Stomach (tissue), 9 donors: ENCODE measurements around the gene CRIP2. TPM values are rescaled to one million over a fixed set of nuclear protein-coding genes. Genes with fewer than 3 reads are reported as not detected.

ENCODE experiments used
- DNase-seq, 2 donors: peaks; one replicate each; pipeline versions ENCODE4 v3.0.0 to v3.0.0-alpha.2; 2013 to 2019
- H3K27ac ChIP-seq, 5 donors: fragments of 200-600 bp in 4 of 5; sonication (generic) in 4 of 5; one replicate each; pipeline ENCODE4 v1.5.1; 2013 to 2019; ENCODE audit warnings: mild to moderate bottlenecking in 1 of 5, moderate library complexity in 1 of 5
- H3K27me3 ChIP-seq, 3 donors: fragments of 200-600 bp; sonication (generic); one replicate each; pipeline ENCODE4 v1.5.1; 2017 to 2019; ENCODE audit warnings: mixed run types in 1 of 3
- H3K36me3 ChIP-seq, 4 donors: fragments of 200-600 bp; sonication (generic); 1 replicate in 3 of 4; 2 replicates in 1 of 4; pipeline ENCODE4 v1.5.1; 2016 to 2019
- H3K4me1 ChIP-seq, 4 donors: fragments of 200-600 bp; sonication (generic); one replicate each; pipeline ENCODE4 v1.5.1; 2016 to 2019
- H3K4me3 ChIP-seq, 4 donors: fragments of 200-600 bp; sonication (generic) in 3 of 4; one replicate each; pipeline ENCODE4 v1.5.1; 2016 to 2019; ENCODE audit warnings: mild to moderate bottlenecking in 1 of 4
- H3K9me3 ChIP-seq, 4 donors: fragments of 200-600 bp; sonication (generic); one replicate each; pipeline ENCODE4 v1.5.1; 2016 to 2019
- CTCF ChIP-seq, 7 experiments: fragments of 450-650 bp in 4 of 7; fragments of 200-600 bp in 3 of 7; sonication (generic) in 3 of 7; IDR thresholded peaks; one replicate each; pipeline ENCODE4 v1.5.1; 2016 to 2019; ENCODE audit warnings: antibody characterized with exemption in 7 of 7, control low read depth in 2 of 7, mild to moderate bottlenecking in 1 of 7
- EP300 ChIP-seq: sonication (generic); formaldehyde crosslinking; IDR thresholded peaks from one replicate; pipeline ENCODE4 v1.6.1; 2017; ENCODE audit warnings: antibody characterized with exemption
- POLR2A ChIP-seq, 4 donors: fragments of 450-650 bp; IDR thresholded peaks; one replicate each; pipeline ENCODE4 v1.6.1; 2016; ENCODE audit warnings: antibody characterized with exemption in 4 of 4, control low read depth in 2 of 4, mild to moderate bottlenecking in 1 of 4, moderate library complexity in 1 of 4
- POLR2AphosphoS5 ChIP-seq, 3 donors: sonication (generic); formaldehyde crosslinking; IDR thresholded peaks; one replicate each; pipeline ENCODE4 v1.6.1; 2016; ENCODE audit warnings: antibody characterized with exemption in 3 of 3
- WGBS, 5 donors: extraction: QIAGEN DNeasy Blood & Tissue Kit in 3 of 5; methylation state at CpG; one replicate each; pipeline versions ENCODE4 v1.1.5 to v1.1.7; 2013 to 2018; 5-methylcytosine and 5-hydroxymethylcytosine counted together
- intact Hi-C: fragments of 100-400 bp; cut with DNase I; formaldehyde crosslinking; loops from one replicate; pipeline ENCODE4 v1.15.1; 2023; ENCODE audit warnings: low total_unique reads
- polyA plus RNA-seq, 3 donors: library from polyadenylated mRNA; stranded (reverse); fragments of 200-250 nt; gene quantifications; one replicate each; pipeline ENCODE4 v1.2.3, GENCODE V29; 2013
- total RNA-seq, 5 donors: library from RNA; depleted of rRNA; stranded (reverse); fragments of >200 nt; gene quantifications; one replicate each; pipeline versions ENCODE4 v1.1.0 to v1.2.3, GENCODE V29; 2014 to 2016
- donor health status: healthy with polysubstance abuse.
- donor health status: Bipolar disorder and iron deficiency.
- donor health status: healthy.

Gene CRIP2
- total and polyA plus RNA-seq, 8 donors, result 36.0 to 135 (median 74.5) TPM

- peaks cover 4 to 67% (median 32%) of the 10 kb centered on the region in 3 donors for H3K27me3 ChIP-seq
- 5 to 25% (median 9%) methylated on average over 13 to 67 of the region's 67 CpGs for WGBS, 5 donors
- H3K36me3 ChIP-seq, result no peaks in the 10 kb centered on the region
- intact Hi-C loops, result no loop called here
- H3K9me3 ChIP-seq, result no peaks in the 10 kb centered on the region
- peaks cover 37 to 46% (median 43%) of the 10 kb centered on the region in 4 donors for H3K4me1 ChIP-seq
- TF ChIP-seq POLR2AphosphoS5 (IDR thresholded peaks at IDR 0.05) (peak in 2 of 3 donors; percentile 52 to 80), EP300 (no peak), CTCF (IDR thresholded peaks at IDR 0.05) (peak in 5 of 7 experiments; percentile 60 to 91 (median 81)), POLR2A (IDR thresholded peaks at IDR 0.05) (no peak)
- peak; percentile 83 to 95 for DNase-seq
- H3K27ac ChIP-seq, result peak overlapping the region; percentile 44 to 71 (median 69)
- H3K4me3 ChIP-seq, result peak overlapping the region; percentile 56 to 74 (median 66)
These were observed 53.4 kb downstream of the CRIP2 start for GRCh38 chr14:105527826-105528585.

- intact Hi-C loops, result no loop called here
- Histone ChIP-seq H3K4me3 (peak overlapping the region; percentile 56 to 74 (median 66)), H3K27me3 (peaks cover 4 to 74% (median 32%) of the 10 kb centered on the region in 3 donors), H3K27ac (peak overlapping the region in 3 of 5 donors; percentile 46 to 71 (median 69)), H3K4me1 (peaks cover 37 to 46% (median 43%) of the 10 kb centered on the region in 4 donors), H3K9me3 (no peaks in the 10 kb centered on the region), H3K36me3 (no peaks in the 10 kb centered on the region)
- TF ChIP-seq POLR2AphosphoS5 (IDR thresholded peaks at IDR 0.05) (no peak), POLR2A (IDR thresholded peaks at IDR 0.05) (no peak), CTCF (IDR thresholded peaks at IDR 0.05) (peak in 1 of 7 experiments; percentile 14), EP300 (no peak)
- WGBS, 5 donors, result 11 to 26% (median 17%) methylated on average over 29 to 89 of the region's 89 CpGs
- peak in 1 of 2 donors; percentile 66 for DNase-seq
These were observed 54.1 kb downstream of the CRIP2 start for GRCh38 chr14:105528586-105529318.

DNA sequence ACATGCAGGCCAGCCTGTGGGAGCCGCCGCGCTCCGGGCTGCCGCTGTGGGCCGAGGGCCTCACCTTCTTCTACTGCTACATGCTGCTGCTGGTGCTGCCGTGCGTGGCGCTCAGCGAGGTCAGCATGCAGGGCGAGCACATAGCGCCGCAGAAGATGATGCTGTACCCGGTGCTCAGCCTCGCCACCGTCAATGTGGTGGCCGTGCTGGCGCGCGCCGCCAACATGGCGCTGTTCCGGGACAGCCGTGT lies 54.6 kb downstream of the CRIP2 start:
- no peak for DNase-seq
- TF ChIP-seq POLR2AphosphoS5 (IDR thresholded peaks at IDR 0.05), result no peak
- TF ChIP-seq CTCF (IDR thresholded peaks at IDR 0.05), result no peak
- no peak for TF ChIP-seq EP300
- no peak for TF ChIP-seq POLR2A (IDR thresholded peaks at IDR 0.05)
- H3K9me3 ChIP-seq, result no peaks in the 10 kb centered on the region
- WGBS, 5 donors, result 11 to 38% (median 19%) methylated on average over 7 to 24 of the region's 24 CpGs
- peaks cover 4 to 75% (median 32%) of the 10 kb centered on the region in 3 donors for H3K27me3 ChIP-seq
- H3K4me3 ChIP-seq, result peak overlapping the region; percentile 56 to 74 (median 66)
- no peaks in the 10 kb centered on the region for H3K36me3 ChIP-seq
- peak overlapping the region in 3 of 5 donors; percentile 38 to 47 (median 46) for H3K27ac ChIP-seq
- intact Hi-C loops, result no loop called here
- peaks cover 37 to 46% (median 43%) of the 10 kb centered on the region in 4 donors for H3K4me1 ChIP-seq

Other genes with a start within 250 kb of the CRIP2 start
- 10 to 100 TPM; 13.4 to 53.6 (median 25.2) TPM for gene BTBD6, start 226.3 kb upstream of the CRIP2 start, total RNA-seq
- gene BTBD6, start 226.3 kb upstream of the CRIP2 start, polyA plus RNA-seq, result 10 to 100 TPM; 47.1 to 55.0 (median 50.7) TPM
- gene BRF1, start 173.8 kb upstream of the CRIP2 start, total RNA-seq, result 100 to 1,000 TPM in 1 of 5 donors, 10 to 100 TPM in 4; 31.5 to 141 (median 42.6) TPM
- gene BRF1, start 173.8 kb upstream of the CRIP2 start, polyA plus RNA-seq, result 10 to 100 TPM in 2 of 3 donors, 1 to 10 TPM in 1; 9.2 to 19.7 (median 19.4) TPM
- gene PACS2, start 160.1 kb upstream of the CRIP2 start, total RNA-seq, result 100 to 1,000 TPM in 3 of 5 donors, 10 to 100 TPM in 2; 33.6 to 209 (median 114) TPM
- gene PACS2, start 160.1 kb upstream of the CRIP2 start, polyA plus RNA-seq, result 10 to 100 TPM; 23.4 to 49.8 (median 34.7) TPM
- under 1 TPM in 1 of 5 donors, not detected in 4; 0.18 TPM for gene TEX22, start 76.3 kb upstream of the CRIP2 start, total RNA-seq
- under 1 TPM in 1 of 3 donors, not detected in 2; 0.35 TPM for gene TEX22, start 76.3 kb upstream of the CRIP2 start, polyA plus RNA-seq
- gene MTA1, start 55.0 kb upstream of the CRIP2 start, total RNA-seq, result 100 to 1,000 TPM in 2 of 5 donors, 10 to 100 TPM in 3; 49.8 to 183 (median 85.5) TPM
- 10 to 100 TPM; 24.9 to 57.1 (median 40.3) TPM for gene MTA1, start 55.0 kb upstream of the CRIP2 start, polyA plus RNA-seq
- 10 to 100 TPM in 3 of 5 donors, 1 to 10 TPM in 1, not detected in 1; 3.5 to 95.0 (median 23.9) TPM for gene CRIP1, start 12.1 kb downstream of the CRIP2 start, total RNA-seq
- gene CRIP1, start 12.1 kb downstream of the CRIP2 start, polyA plus RNA-seq, result 100 to 1,000 TPM in 1 of 3 donors, 10 to 100 TPM in 2; 60.1 to 149 (median 99.0) TPM
- 100 to 1,000 TPM in 1 of 5 donors, 10 to 100 TPM in 2, 1 to 10 TPM in 2; 3.0 to 167 (median 44.9) TPM for gene TEDC1, start 16.4 kb downstream of the CRIP2 start, total RNA-seq
- gene TEDC1, start 16.4 kb downstream of the CRIP2 start, polyA plus RNA-seq, result 10 to 100 TPM; 13.8 to 18.8 (median 17.1) TPM
- gene TMEM121, start 51.8 kb downstream of the CRIP2 start, total RNA-seq, result 1 to 10 TPM in 4 of 5 donors, not detected in 1; 1.3 to 8.2 (median 2.1) TPM
- 1 to 10 TPM in 2 of 3 donors, under 1 TPM in 1; 0.93 to 4.2 (median 1.2) TPM for gene TMEM121, start 51.8 kb downstream of the CRIP2 start, polyA plus RNA-seq